ENCODE results near the gene NAB2.
"Not testable (repeated sequence)": the region's sequence is repeated elsewhere in the genome, so short reads cannot be mapped to it uniquely, and the experiment has no call there.

Gene NAB2

GRCh38 chr12:57119294-57120085, 30.6 kb downstream of the NAB2 start:
- Histone ChIP-seq H3K9me3 (ENCODE audit: low read length) (peaks cover 3% of the 10 kb centered on the region; the same call in 1 of the 2 replicates), H3K4me3 (ENCODE audit: low read depth, low read length, poor library complexity, severe bottlenecking) (no peak overlapping the region), H3K79me2 (ENCODE audit: insufficient read depth, low read length) (no peaks in the 10 kb centered on the region), H3F3A (ENCODE audit: insufficient read depth, low read length) (no peaks in the 10 kb centered on the region), H3K9ac (ENCODE audit: low read length) (no peak overlapping the region), H3K4me2 (ENCODE audit: low read length) (no peak overlapping the region), H3K4me1 (ENCODE audit: insufficient read depth, low read length, severe bottlenecking) (no peaks in the 10 kb centered on the region), H3K27ac (ENCODE audit: low read depth, low read length, poor library complexity, severe bottlenecking) (no peak overlapping the region), H3K36me3 (ENCODE audit: insufficient read depth, low read length) (peaks cover 6% of the 10 kb centered on the region; the same call in 1 of the 2 replicates), H4K20me1 (ENCODE audit: insufficient read depth, low read length) (no peaks in the 10 kb centered on the region), H3K27me3 (ENCODE audit: insufficient read depth, low read length) (peaks cover 14% of the 10 kb centered on the region; the same call in 1 of the 2 replicates), H3K9me2 (ENCODE audit: low read depth, low read length) (no peaks in the 10 kb centered on the region), H2AFZ (ENCODE audit: low read length) (no peak overlapping the region)
- TF ChIP-seq CTCF (IDR thresholded peaks at IDR 0.05; ENCODE audit: low read length) (no peak), EZH2 (IDR thresholded peaks at IDR 0.05; ENCODE audit: borderline replicate concordance, low read length) (no peak)

GRCh38 chr12:57120718-57121117, 31.8 kb downstream of the NAB2 start:
- not testable (repeated sequence) for H2AFZ ChIP-seq (ENCODE audit: low read length); H3K4me1 ChIP-seq (ENCODE audit: insufficient read depth, low read length, severe bottlenecking); H3K9ac ChIP-seq (ENCODE audit: low read length); H3K27ac ChIP-seq (ENCODE audit: low read depth, low read length, poor library complexity, severe bottlenecking); H3K4me3 ChIP-seq (ENCODE audit: low read depth, low read length, poor library complexity, severe bottlenecking); H3K9me3 ChIP-seq (ENCODE audit: low read length); H3K4me2 ChIP-seq (ENCODE audit: low read length); H3K36me3 ChIP-seq (ENCODE audit: insufficient read depth, low read length); H4K20me1 ChIP-seq (ENCODE audit: insufficient read depth, low read length); H3F3A ChIP-seq (ENCODE audit: insufficient read depth, low read length); H3K79me2 ChIP-seq (ENCODE audit: insufficient read depth, low read length); H3K9me2 ChIP-seq (ENCODE audit: low read depth, low read length)
- H3K27me3 ChIP-seq (ENCODE audit: insufficient read depth, low read length), result peaks cover 14% of the 10 kb centered on the region; the same call in 1 of the 2 replicates

- peaks cover 12% of the 10 kb centered on the region for H3K4me1 ChIP-seq (ENCODE audit: insufficient read depth, low read length, severe bottlenecking)
- no peaks in the 10 kb centered on the region for H4K20me1 ChIP-seq (ENCODE audit: insufficient read depth, low read length)
- H3K36me3 ChIP-seq (ENCODE audit: insufficient read depth, low read length), result peaks cover 6% of the 10 kb centered on the region; the same call in 1 of the 2 replicates
- H3K27ac ChIP-seq (ENCODE audit: low read depth, low read length, poor library complexity, severe bottlenecking), result no peak overlapping the region
- no peaks in the 10 kb centered on the region for H3K9me2 ChIP-seq (ENCODE audit: low read depth, low read length)
- H3K9ac ChIP-seq (ENCODE audit: low read length), result no peak overlapping the region
- H3K9me3 ChIP-seq (ENCODE audit: low read length), result peaks cover 3% of the 10 kb centered on the region; the same call in 1 of the 2 replicates
- H2AFZ ChIP-seq (ENCODE audit: low read length), result no peak overlapping the region
- H3K79me2 ChIP-seq (ENCODE audit: insufficient read depth, low read length), result no peaks in the 10 kb centered on the region
- TF ChIP-seq CTCF (IDR thresholded peaks at IDR 0.05; ENCODE audit: low read length) (no peak), EZH2 (IDR thresholded peaks at IDR 0.05; ENCODE audit: borderline replicate concordance, low read length) (no peak)
- H3F3A ChIP-seq (ENCODE audit: insufficient read depth, low read length), result no peaks in the 10 kb centered on the region
- peaks cover 21% of the 10 kb centered on the region; the same call in 1 of the 2 replicates for H3K27me3 ChIP-seq (ENCODE audit: insufficient read depth, low read length)
- no peak overlapping the region for H3K4me3 ChIP-seq (ENCODE audit: low read depth, low read length, poor library complexity, severe bottlenecking)
- no peak overlapping the region for H3K4me2 ChIP-seq (ENCODE audit: low read length)
These were observed 34.9 kb downstream of the NAB2 start for GRCh38 chr12:57123813-57124212.
